PC-3 (cell line): Measurements from ENCODE around the gene TSPAN4.

Source experiments
- EZH2 ChIP-seq: fragments of 300-600 bp; sonication (generic); IDR thresholded peaks from one replicate; pipeline ENCODE4 v1.6.1; 2017; ENCODE audit warnings: antibody characterized with exemption, mild to moderate bottlenecking, low read length; ENCODE audit not compliant: unreplicated experiment
- EZH2phosphoT487 ChIP-seq: fragments of 300-600 bp; sonication (generic); IDR thresholded peaks from 2 replicates; pipeline ENCODE4 v1.6.1; 2018; ENCODE audit warnings: mild to moderate bottlenecking, antibody characterized with exemption, low read length, borderline replicate concordance
- TF ChIP-seq, protein P1 (sequence below): fragments of 300-600 bp; sonication (generic); conservative IDR thresholded peaks from 2 replicates; pipeline ENCODE4 v1.5.1; 2017; ENCODE audit warnings: antibody characterized with exemption, low read depth, mild to moderate bottlenecking, low read length

DNA sequence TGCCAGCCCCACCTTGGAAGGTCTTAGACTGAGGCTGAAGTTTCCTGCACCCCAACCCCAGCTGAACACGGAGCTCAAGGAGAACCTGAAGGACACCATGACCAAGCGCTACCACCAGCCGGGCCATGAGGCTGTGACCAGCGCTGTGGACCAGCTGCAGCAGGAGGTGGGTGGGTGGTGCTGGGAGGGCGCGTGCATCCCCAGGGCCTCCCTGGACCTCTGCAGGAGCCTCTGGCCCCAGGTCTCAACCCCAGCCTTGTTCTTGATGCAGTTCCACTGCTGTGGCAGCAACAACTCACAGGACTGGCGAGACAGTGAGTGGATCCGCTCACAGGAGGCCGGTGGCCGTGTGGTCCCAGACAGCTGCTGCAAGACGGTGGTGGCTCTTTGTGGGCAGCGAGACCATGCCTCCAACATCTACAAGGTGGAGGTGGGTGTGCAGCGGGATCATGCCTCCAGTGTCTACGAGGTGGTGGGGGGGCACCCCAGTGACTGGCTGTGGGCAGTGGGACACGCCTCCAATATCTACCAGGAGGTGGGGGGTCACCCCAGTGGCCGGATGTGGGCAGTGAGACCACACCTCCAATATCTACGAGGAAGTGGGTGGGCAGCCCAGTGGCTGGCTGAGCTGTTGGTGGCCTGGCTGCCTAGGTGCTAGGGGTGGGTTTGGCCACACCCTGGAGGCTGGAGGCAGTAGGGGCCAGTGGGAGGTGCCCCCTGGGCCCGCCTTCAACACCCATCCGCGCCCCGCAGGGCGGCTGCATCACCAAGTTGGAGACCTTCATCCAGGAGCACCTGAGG, 5.3 kb upstream of the TSPAN4 start:
- TF ChIP-seq, protein P1, sequence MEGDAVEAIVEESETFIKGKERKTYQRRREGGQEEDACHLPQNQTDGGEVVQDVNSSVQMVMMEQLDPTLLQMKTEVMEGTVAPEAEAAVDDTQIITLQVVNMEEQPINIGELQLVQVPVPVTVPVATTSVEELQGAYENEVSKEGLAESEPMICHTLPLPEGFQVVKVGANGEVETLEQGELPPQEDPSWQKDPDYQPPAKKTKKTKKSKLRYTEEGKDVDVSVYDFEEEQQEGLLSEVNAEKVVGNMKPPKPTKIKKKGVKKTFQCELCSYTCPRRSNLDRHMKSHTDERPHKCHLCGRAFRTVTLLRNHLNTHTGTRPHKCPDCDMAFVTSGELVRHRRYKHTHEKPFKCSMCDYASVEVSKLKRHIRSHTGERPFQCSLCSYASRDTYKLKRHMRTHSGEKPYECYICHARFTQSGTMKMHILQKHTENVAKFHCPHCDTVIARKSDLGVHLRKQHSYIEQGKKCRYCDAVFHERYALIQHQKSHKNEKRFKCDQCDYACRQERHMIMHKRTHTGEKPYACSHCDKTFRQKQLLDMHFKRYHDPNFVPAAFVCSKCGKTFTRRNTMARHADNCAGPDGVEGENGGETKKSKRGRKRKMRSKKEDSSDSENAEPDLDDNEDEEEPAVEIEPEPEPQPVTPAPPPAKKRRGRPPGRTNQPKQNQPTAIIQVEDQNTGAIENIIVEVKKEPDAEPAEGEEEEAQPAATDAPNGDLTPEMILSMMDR: no peak
- TF ChIP-seq EZH2: no peak
- no peak for TF ChIP-seq EZH2phosphoT487
